ENCODE data around the gene PTPRN2.
"Not testable (repeated sequence)": the region's sequence is repeated elsewhere in the genome, so short reads cannot be mapped to it uniquely, and the experiment has no call there.

PTPRN2 gene

DNA sequence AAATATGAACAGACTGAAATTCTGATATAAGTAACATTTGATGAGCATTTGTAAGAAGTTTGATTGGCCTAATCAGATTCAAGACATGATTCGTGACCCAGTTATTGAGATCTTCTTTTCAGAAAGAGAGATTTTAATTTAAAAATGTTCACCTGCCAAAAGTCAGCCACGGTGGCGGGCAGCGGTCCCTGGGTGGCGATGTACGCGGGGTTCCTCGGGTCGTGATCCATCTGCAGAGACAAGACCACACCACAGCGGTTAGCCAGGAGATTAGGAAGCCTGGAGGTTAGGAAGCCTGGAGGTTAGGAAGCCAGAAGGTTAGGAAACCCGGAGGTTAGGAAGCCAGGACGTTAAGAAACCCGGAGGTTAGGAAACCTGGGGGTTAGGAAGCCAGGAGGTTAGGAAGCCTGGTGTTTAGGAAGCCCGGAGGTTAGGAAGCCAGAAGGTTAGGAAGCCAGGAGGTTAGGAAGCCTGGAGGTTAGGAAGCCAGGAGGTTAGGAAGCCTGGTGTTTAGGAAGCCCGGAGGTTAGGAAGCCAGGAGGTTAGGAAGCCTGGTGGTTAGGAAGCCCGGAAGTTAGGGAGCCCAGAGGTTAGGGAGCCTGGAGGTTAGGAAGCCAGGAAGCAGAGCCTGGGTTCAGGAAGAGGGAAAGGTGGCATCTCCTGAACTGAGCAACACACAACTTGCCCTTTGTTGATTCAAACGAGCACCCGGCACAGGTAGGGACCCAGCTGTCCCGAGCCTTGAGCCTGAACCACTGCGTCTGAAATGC is 992.4 kb downstream of the PTPRN2 start:
- DNase-seq: no peak

DNA sequence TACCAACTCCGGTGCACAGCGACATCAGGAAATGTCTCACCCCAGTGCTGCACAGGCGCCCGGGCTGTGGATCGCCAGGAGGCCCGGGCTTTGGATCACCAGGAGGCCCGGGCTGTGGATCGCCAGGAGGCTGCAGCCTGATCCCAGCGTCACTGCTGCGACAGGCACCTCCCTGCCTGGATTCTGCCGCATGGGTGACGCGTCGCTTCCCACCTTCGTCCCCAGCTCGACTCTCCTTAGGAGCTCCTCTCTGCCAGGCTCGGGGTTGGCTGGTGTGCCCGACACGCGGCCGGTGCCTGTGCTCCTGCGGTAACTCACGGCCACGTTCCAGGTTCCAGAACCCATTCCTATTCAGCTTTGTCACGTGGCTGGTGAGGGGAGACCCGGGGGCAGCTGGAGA is 993.3 kb downstream of the PTPRN2 start:
- no peak for DNase-seq

DNA sequence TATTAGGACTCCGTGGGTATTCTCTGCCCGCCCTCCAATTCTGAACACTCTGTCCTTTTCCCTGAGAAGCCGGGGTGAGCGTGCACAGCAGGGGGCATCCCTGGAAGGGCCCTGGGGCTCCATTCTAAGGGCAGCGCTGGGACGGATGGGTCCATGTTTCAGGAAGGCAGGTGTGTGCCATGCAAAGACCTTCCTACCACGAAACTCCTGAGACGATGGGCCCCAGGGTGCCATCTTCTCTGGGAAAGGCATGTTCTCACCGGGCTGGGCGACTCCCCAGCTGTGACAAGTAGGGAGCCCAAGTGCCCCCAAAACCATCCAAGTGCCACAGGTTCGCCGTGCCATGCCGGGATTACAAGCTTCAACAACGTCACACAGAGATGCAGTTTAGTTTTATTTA is 994.1 kb downstream of the PTPRN2 start:
- DNase-seq: no peak

DNA sequence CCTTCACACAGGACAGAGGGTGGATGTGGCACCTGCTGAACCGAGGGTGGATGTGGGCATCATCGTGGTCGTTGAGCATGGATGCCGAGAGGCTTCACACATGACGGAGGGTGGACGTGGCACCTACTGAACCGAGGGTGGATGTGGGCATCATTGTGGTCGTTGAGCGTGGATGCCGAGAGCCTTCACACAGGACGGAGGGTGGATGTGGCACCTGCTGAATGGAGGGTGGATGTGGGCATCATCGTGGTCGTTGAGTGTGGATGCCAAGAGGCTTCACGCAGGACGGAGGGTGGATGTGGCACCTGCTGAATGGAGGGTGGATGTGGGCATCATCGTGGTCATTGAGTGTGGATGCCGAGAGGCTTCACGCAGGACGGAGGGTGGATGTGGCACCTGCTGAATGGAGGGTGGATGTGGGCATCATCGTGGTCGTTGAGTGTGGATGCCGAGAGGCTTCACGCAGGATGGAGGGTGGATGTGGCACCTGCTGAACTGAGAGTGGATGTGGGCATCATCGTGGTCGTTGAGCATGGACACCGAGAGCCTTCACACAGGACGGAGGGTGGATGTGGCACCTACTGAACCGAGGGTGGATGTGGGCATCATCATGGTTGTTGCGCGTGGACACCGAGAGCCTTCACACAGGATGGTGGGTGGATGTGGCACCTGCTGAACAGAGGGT is 994.8 kb downstream of the PTPRN2 start:
- DNase-seq: not testable (repeated sequence)

DNA sequence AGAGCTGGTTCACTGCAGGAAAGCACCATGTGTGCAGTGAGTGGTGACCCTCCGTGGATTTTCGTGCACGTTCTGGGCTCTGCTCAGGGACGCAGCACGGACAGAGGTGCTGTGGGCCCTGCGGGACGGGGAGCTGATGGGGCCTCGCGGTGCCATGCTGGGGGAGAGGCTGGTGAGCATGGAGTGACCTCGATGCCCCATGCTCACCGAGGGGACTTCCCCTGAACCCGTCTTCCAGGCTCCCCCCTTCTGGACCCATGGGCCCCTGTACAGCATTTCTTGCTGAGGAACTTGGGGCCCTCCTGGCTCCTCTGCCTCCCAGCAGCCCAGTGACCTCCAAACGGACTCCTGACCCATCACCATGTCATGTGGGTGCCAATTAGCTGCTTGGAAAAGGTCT is 997.1 kb downstream of the PTPRN2 start:
- DNase-seq: no peak

DNA sequence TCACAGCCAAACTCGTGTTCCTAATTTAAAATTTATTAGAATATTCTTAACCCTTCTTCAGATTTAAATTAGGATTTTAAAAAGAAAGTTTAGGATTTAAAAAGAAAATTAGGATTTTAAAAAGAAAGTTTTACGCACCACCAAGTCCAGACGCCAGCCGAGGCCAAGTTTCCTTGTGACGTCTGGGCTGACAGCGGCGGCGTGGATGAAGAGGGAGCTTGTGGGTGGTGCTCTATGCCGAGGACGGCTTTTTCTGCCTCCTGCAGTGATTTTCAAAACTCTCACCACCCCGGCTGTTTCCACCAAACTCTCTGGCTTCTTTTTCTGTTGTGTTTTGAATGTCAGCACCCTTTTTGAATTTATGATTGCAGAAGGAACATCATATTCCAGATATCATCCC is 997.9 kb downstream of the PTPRN2 start:
- no peak for DNase-seq

DNA sequence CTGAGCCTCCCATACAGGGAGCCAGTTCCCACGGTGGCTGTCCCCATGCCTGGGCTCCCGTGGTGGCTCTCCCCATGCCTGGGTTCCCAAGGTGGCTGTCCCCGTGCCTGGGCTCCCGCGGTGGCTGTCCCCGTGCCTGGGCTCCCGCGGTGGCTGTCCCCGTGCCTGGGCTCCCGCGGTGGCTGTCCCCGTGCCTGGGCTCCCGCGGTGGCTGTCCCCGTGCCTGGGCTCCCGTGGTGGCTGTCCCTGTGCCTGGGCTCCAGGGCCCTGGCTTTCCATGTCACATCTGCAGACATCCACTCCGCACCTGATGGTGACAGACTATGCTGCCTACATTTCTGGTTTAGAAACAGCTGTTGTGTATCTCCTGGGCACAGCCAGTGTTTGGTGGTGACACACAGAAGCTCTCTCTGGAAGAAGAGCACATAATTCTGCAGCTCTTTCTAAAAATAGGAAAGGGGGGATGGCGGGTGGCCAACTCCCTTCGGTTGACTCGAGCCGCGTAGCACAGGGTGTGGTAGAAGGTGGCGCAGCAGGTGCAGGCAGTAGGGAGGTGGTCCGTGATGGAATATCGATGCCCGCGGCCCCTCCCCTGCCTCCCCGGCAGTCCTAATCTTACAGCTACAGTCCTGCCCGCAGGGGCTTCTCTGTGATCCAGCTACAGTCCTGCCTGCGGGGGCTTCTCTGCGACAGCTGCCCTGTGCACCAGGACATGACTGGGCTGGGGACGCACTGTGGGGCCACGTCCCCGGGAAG is 999.6 kb downstream of the PTPRN2 start:
- DNase-seq: no peak

DNA sequence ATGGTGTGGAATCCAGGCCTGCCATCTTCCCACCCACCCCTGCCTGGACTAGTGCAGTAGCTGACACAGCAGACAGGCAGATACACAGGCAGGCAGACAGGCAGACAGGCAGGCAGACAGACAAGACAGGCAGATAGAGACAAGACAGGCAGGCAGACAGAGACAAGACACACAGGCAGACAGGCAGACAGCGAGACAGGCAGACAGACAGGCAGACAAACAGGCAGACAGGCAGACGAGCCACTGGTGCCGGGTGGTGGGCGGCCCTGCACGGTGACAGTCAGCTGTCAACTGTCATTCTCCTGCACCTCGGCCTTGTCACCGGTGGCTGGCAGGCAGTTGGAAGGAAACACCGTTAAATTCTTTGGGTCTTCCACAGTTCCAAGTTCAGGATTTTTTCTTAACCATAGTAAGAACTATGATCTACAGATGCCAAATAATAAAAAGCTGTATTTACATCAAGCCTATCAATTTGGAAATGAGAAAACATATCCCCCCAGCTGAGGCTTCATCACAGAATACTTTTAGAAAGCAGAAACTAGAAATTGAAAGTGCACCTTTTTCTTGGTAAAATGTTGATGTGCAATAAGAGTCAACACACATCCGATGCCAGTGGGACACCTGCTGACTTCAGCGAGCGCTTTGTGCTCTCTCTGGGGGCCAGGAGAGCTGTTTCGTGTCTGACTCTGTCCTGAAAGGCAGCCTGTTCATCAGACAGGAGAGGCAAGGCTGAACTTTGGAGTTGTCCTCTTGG is 1000.4 kb downstream of the PTPRN2 start:
- DNase-seq: no peak

DNA sequence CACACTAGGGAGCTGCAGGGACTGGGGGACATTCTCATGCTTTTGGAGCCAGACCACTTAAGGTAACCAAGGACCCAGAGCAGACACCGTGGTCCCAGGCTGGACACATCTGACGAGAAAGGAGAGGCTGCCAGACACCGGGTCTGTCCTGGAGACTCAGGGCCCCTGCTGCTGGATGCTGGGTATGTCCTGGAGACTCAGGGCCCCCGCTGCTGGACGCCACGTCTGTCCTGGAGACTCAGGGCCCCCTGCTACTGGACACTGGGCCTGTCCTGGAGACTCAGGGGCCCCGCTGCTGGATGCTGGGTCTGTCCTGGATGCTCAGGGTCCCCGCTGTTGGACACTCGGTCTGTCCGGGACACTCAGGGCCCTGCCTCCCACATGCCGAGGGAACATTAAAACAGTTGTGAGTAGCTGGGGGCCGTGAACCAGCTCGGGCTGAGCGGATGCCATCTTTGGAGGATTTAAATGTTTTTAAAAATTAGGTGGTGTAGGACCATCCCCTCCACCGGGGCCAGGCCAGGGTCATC is 1001.1 kb downstream of the PTPRN2 start:
- no peak for DNase-seq

DNA sequence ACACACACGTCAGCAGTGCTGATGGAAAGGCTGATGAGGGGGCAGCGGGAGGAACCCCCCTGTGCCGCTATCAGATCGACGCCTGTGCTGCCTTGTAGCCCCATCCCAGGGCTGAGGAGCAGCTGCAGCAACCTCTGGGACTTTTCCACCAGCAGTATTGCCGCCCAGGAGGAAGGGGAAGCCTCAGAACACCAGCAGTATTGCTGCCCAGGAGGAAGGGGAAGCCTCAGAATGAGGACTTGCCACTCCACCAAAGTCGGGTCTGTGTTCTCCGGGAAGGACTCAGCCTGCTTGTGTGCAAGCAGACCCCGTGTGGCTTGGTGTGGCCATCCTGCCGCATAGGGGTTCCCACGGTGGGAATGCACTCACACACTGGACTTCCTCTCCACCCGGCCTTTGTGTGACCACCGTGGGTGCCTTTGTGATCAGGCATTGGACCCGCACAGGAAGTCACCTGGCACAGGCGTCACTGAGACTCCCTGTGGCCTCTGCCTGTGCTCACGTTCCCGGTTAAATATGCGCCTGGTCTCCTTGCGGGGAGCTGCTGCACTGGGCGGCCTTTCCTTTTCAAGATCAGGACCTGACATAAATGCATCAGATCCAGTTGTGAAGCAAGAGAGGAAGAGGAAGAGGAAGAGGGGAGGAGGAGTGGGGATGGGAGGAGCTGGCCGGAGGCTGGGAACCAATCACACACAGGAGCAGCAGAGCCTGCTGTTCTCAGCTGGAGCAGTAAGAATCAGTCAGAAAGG is 1002.3 kb downstream of the PTPRN2 start:
- no peak for DNase-seq

DNA sequence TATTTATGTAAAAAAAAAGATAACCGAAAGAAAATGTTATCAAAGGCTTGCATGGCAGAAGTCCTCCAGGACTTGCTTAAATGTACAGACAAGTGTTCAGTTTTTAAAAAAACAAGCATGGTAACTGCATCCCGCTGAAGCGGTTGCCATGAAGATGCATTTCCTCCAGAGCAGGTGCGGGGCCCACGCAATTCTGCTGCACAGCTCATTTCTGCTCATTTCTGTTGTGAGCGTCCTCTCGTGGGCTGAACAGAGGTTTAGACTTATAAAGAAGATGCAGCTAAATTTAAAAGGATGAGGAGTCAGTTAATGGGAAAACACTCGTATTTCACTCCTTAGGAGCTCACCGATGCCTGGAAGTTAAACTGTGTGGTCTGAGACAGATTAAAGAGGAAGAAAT is 1003.2 kb downstream of the PTPRN2 start:
- DNase-seq: no peak

DNA sequence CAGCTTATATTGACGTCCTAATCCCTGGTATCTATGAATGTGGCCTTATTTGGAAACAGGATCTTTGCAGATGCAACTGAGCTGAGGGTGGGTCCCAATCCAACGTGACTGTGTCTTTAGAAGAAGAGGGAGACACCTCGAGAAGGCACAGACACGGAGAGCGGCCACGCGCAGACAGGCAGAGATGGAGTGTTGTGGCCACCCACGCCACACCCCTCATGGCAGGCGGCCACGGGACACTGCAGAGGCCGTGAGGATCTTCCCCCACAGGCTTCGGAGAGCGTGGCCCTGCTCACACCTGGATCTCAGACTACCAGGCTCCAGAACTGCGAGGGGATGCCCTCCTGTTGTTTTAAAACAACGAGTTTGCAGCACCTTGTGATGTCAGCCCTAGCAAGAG is 1005.9 kb downstream of the PTPRN2 start:
- DNase-seq: no peak

DNA sequence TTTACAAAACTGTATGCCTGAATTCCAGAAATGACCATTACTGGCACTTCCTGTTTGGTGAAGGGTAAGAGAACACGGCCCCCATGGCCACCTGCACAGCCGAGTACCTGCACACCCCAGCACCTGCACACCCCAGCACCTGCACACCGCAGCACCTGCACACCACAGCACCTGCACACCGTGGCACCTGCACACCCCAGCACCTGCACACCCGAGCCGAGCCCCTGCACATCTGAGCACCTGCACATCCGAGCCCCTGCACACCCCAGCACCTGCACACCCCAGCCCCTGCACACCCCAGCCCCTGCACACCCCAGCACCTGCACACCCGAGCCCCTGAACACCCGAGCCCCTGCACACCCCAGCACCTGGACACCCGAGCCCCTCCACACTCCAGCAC is 1007.3 kb downstream of the PTPRN2 start:
- no peak for DNase-seq

DNA sequence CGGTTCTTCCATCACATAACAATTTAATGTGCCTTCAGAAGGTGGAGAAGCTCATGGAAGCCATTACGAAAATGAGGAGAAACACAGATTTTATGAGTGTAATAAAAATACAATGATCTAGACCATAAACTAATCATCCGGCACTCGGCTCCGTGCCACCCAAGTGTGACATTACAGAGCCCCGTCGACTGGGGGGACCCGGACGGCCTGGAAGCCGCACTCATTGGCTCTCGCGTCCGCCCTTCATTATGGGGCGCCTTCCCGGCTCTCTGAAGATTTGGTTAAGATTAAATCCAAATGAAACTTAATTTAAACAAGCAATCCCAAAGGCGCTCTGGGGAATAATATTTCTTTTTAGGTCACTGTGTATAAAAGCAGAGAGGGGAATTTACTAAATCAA is 1008.2 kb downstream of the PTPRN2 start:
- DNase-seq: no peak

DNA sequence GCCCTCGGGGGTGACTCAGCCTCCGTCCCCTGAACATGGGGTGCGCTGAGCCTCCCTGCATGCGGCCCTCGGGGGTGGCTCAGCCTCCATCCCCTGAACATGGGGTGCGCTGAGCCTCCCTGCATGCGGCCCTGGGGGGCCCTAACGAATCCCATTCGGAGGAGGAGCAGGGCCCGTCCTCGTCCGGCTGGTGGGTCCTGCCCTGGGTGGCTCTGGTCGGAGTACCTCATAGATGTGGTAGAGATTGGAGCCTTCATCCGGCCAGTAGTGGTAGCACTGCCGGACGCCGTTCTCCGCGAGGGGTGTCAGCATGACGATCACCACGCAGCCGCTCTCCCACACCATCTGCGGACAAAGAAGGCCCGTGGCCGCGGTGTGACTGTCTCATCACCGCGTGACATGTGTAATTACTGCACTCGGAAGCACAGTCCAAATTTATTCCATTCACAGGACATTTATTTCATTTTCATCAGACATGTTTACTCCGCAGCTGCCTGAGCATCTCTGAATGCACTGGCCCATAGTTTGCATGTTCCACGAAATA is 1009.8 kb downstream of the PTPRN2 start:
- no peak for DNase-seq

DNA sequence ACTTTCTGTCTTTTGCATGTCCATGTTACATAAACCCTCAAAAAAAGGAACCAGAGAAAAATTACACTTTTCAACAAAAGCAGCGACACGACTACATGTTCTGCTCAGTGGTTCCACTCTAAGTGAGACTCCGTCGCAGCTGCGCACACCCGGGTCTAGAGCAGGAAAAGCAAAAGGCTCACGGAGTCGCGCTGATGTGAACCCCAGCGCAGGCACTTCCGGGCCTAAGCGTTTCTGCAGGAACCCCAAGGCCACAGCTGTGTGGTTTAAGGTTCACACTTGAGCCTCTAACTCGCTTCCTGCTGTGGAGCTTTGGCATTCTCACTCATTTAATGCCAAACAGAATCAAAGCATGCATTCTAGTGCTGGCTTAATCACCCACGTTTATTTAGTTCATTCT is 1010.6 kb downstream of the PTPRN2 start:
- DNase-seq: no peak

DNA sequence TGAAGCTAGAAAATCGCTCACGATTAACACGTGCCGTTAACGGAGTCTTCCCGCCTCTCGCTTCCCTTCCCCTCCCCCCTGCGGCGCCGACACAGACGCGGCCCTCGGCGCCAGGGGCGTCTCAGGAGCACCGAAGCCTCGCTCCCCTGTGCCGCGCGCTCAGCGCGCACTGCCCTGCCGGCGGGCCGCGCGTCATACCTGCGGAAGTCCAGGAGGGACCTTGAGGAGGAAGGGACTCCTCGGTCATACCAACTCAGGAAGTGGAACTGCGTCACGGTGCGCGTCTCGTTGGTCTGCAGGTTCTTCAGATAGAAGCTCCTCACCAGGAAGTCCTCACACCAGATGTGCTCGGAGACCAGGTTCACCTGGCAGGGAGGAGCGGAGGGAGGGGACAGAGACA is 1011.2 kb downstream of the PTPRN2 start:
- no peak for DNase-seq

DNA sequence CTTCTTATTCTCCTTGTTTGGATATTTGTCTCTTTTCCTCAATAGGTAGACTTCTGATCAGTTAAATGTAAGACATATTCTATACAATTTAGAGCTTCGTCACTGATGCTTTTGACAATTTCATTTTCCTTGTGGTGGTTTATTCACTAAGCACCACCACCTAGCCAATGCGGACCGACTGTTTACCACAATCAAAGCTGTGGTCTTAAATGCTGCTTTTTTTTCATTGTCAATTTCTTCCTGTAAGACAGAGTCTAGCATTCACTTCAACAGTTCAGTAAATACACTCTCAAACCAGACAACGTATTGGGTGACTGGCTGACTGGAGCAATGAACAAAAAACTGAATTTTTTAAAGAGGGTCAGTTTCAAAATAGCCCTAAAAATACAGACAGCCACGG is 1011.8 kb downstream of the PTPRN2 start:
- no peak for DNase-seq

DNA sequence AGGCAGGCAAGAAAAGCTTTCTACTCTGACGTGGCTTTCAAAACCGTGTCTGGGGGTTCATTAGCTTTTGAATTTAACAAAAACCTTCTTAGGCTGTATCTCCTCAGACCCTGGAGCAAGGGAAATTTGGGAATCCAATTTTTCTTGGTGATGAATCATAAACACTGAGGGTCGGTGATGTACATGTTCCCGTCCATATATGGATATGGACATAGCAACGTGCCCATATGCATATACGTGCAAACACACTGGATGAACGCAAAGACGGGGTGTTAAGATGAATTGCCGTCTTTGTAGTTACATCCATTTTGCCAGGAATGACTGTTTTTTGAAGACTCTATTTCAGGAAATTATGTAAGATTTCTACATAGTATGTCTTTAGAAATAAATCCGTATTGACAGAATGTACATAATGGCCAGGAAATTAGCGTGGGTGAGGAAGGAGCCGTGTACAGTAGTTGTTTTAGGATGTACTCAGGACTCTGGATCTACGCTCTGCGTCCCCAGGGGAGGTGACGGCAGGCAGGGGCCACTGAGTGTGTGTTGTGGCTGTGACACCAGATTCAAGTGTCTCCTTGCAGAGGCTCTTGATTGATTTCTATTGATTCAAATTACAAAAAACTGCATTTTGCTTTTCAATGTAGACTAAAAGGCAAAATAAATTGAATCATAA is 1012.6 kb downstream of the PTPRN2 start:
- DNase-seq: no peak

DNA sequence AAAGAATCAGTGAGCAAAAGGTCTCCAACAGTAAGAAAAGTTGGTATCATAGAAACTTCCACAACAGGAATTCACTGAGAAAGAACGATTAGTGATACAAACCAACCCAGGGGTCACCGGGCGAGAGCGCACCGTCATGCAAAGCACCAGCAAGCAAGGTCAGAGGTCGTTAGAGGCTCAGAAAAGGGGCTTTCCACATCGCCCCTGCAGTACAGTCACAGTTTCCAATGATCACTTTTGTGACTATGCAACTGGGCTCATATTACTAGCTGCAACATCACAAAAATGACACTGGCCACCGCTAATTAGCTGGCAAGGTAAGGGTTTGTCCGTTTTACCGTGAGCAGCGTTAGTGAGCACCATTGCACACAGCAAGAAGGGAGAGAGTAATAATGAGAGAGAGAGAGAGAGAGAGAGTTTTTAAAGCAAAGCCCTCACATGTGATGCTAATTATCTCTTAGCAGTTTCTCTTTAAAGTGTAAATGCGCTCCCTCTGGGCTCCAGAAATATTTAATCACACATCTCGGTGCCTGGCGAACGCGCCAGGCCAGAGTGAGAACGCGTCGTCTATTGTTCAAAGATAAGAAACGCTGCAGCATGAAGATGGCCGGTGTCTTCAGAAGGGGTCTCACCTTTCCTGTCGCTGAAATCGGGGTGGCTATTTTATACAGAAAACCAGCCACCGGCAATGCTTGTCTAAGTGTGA is 1013.4 kb downstream of the PTPRN2 start:
- no peak for DNase-seq

DNA sequence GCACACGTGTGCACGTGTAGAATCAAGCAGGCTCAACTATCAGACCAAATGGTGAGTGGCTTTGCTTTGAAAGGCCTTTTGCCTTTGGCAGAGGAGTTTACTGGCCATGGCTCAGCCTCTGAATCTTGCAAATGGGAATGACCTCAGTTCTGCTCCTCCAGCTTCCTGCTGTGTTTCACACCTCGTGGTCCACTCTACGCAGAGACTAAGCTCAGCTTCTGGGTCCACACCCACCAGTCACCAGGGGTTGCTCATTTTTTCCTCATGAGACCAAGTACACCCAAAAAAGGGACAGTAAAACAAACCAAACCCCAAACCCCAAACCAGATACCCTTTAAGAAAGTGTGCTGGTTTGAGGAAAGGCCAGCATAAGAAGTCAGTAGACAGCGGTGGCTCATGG is 1014.4 kb downstream of the PTPRN2 start:
- no peak for DNase-seq
